ENCODE data around the gene COL4A3.
"Not testable (repeated sequence)": the region's sequence is repeated elsewhere in the genome, so short reads cannot be mapped to it uniquely, and the experiment has no call there.

The COL4A3 gene

DNA sequence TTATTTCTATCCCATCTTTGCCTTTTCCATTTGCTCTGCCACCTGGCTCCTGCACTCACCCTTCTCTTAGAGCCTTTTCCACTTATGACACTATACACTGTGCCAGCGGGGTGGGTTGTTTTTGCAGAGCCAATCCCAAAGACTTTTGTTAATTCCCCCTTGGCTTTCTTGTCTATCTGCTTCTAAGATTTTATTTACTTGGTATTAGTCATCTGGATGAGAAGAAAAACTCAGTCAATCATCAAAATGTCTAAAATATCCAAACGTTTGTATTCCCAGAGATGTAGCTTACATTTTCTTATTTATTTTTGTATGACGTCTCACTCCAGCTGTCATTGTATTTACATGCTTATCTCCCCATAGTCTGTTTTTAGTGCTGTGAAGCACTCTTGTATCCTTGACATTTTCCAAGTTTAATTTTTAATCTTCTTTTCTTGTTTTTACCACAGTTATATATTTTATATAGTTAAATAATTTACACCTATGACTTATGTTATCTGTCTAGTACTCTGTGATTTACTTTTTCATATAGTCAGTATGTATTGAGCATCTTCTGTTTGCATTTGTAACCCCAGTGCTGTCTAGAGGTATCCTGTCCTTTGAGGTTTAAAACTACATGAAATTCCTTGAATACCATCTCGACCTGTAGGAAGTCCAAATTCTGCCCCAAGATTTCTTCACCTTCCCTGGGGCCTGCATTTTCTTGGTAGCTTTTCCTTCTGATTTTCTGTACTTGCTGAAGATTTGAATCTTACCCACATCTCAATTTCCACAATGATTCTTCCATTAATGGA is 55.1 kb downstream of the COL4A3 start:
- DNase-seq = no peak

DNA sequence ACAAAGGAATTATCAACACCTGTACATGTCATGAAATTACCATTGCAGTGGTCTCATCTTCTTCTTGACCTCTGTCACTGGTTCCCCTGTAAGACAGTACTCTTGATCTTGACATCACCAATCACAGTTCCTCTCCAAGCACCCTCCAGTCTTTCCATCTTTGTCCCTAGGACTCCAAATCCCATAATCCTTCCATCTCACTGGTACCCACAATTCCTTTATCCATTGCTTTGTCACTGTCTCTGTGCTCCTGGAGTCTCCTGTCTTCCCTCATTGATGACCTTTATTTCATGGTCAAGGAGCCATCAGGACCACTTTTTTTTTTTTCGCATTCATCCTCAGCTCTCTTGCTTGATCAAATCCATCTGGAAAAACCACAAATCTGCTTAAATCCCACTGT is 56.7 kb downstream of the COL4A3 start:
- DNase-seq = no peak

DNA sequence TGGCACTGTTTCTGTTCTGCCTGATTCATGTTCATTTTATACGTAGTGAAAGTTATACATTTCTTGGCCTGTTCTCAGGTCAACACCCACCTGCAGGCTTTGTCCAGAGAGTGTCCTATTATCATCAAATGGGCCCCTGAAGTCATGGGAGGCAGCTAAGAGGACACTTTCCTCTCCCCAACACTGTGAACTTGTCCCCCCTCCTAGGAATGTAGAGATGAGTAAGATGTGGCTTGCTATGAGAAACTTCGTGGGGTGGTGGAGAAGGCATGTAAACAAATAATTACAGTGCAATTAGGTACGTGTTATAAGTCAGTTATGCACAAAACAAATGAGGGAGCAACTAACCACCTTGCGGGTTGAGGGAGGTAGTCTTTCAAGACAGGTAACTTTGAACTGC is 57.9 kb downstream of the COL4A3 start:
- DNase-seq = no peak

DNA sequence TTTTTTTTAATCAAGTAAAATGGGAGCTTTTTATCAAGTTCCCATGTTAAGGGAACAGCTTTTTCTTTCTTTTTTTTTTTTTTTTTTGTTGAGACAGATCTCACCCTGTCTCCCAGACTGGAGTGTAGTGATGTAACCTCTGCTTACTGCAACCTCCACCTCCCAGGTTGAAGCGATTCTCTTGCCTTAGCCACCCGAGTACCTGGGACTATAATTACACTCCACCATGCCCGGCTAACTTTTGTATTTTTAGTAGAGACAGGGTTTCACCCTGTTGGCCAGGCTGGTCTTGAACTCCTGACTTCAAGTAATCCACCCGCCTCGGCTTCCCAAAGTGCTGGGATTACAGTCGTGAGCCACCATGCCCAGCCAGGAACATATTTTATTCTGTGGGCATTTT is 61.2 kb downstream of the COL4A3 start:
- not testable (repeated sequence) for DNase-seq

DNA sequence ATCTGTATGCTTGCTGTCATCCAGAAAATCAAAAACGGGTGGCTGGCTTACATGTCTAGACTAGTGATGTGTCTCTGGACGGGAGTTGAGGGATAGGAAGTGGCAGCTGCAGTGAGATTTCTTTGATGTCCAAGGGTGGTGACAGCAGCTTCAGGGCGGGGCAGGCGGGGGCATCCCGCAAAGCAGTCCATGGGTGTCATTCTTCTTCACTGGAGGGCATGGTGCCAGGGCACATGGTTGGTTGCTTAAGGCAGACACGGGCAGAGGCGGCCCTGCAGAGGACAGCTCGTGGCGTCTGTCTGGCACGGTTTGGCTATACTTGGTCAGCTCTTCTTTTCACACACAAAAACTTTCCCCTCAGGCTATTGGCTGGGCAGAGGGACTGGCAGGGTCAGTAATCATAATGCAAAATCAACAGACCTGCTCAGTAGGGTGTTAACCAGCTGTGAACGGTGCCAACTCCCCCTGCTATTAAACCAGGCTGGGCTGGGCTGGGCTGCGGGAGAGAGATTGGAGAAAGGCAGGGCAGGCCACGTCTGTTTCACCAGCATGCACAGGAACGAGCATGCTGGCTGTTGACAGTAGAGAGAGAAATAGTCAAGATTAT is 63.7 kb downstream of the COL4A3 start:
- no peak for DNase-seq

DNA sequence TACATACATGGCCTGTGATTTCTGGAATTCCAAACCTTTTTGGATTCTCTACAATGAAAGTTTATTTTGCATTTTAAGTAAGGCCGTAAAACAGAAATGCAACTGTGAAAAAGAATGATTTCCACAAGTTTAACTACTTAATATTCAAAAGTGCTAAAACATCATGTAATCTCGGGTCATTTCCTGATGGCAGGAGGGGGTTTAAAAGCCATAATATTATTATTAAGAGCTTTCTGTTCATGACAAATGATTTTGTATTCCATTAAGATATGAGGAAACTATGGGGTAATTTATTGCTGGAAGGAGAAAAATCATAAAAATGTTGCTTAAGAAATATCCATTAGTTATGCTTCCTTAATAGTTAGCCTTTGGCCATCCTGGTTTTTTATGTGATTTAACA is 65.7 kb downstream of the COL4A3 start:
- DNase-seq = no peak

DNA sequence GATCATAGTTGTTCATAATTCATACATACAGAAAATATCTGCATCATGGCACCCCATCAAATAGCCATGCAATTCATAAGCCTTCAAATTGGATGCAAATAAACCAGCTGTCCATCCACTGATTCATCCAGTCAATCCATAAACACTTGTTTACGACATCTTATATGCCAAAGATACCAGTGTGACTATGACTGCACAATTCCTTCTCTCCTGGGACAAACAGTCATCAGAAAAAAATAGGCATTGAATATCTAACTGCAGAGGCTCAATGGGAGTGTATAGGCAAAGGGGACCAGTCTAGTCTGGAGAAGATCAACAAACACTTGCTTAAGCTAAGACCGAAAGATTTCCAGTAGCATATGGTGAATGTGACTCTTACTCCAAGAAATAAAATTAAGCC is 70.0 kb downstream of the COL4A3 start:
- DNase-seq = no peak

DNA sequence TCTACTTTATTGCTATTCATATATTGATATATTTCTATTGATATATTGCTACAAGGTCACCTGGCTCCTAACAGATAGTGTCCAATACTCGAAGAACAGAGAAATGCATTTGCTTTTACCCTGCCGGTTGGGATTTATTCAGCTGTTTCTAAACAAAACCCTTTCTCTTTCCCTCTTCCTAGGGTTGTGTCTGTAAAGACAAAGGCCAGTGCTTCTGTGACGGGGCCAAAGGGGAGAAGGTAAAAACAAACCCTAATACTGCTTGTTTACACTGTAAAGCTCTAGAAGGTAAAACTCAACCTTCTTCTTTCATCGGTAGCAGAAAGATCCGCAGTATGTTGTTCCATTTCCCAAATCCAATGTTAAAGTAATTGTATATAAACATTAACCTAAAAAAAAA is 73.4 kb downstream of the COL4A3 start:
- DNase-seq = no peak

DNA sequence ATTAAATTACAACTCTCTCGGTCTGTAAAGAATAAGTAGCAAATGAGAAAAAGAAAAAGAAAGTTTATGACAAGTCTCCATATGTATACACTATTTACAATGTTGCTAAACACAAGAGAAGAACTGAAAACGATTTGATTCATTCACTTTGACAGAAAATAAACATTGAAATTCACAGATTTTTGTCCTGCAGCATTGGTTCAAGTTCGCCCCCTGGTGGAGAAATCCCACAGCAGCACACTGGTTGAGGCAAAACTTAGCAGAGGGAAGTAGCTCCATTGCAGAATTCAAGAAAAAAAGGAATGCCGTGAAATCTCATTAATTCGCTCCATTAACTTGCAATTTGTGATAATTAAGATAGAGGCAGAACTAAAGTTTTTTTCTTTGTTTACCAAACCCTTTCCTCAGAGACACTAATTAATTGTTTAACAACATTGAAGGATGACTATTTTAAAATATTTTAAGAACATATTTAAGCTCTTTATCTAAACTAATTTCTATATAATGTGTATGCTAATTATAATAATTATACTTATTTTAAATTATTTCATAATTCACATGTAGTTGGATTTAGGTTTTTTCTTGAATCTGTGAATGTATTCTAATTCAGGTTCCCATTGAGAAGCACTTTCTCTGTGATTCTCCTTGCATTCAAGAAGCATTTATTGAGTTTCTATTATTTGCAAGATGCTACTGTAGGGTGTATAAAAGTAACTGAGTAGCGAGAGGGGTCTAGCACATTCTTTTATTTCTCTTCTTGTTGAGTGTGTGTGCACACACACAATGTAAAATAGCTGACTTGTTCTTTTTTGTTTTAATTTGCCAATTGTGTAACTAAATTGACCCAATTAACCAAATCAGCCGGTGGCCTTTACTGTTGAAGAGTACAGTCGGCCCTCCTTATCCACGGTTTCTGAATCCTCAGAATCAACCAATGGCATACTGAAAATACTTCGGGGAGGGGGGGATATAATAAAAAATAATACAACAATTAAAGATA is 74.1 kb downstream of the COL4A3 start:
- peak; percentile 27 for DNase-seq

DNA sequence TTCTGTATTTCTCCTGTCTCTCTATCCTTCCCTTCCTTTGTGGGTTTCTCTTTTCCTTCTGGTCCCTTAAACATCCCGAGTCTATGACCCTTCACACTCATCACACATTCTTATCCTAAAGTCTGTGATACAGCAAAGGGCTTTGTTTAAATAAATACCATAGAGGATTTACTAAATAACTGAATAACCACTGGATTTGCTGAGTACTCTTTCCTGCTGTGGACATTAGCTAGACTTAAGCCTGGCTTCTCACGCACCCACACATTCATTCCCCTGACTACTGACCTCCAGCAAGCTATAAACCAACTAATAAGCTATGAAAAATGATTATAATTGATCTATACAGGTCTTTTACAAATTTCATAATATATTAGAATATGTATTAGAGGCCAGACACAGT is 76.6 kb downstream of the COL4A3 start:
- no peak for DNase-seq

DNA sequence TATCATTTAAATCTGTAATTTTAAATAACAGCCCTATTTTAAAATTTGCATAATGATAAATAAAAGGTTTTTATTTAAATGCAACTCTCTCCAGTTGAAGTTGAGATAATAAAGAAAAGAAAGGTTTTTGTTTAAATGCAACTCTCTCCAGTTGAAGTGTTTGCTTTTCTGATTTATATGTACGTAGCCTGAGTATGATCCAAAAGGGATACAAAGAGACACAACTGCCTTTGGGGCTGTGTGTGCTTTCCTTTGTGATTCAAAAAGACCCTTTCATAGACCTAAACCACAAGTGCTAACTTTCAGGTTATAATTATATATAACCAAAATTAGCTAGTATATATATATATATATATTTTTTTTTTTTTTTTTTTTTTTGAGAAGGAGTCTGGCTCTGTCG is 84.5 kb downstream of the COL4A3 start:
- DNase-seq = no peak

DNA sequence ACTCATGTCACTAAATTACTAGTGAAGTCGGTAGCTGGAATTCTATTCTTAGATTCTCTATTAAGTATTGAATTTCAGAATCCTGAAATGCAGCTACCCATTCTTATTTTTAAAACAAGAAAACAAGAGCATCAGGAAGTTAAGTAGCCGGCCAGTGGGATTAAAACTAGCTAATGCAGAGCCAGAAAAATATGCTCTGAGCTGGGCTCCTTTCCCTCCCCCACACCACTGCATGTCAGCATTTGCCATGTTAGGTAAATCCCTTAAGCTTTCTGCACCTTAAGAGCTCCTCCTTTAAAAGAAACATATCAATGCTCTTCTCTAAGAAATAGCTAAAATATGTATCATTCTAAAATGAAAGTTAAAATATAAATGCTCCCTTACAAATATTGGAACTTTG is 88.4 kb downstream of the COL4A3 start:
- DNase-seq = no peak

DNA sequence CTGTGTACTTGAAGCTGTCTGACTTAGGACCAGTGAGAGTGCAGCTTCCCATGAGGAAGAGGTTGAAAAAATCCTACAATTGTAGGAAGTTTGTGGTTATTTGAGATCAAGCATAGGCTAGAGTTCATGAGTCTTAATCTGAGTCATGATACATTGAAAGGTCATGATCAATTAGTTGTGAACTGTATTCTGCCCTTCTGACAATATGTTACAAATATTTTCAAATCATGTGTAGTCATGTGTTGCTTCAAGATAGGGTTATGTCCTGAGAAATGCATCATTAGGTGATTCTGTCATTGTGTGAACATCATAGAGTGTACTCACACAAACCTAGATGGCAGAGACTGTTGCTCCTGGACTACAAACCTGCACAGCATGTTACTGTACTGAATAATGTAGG is 92.2 kb downstream of the COL4A3 start:
- DNase-seq = no peak

DNA sequence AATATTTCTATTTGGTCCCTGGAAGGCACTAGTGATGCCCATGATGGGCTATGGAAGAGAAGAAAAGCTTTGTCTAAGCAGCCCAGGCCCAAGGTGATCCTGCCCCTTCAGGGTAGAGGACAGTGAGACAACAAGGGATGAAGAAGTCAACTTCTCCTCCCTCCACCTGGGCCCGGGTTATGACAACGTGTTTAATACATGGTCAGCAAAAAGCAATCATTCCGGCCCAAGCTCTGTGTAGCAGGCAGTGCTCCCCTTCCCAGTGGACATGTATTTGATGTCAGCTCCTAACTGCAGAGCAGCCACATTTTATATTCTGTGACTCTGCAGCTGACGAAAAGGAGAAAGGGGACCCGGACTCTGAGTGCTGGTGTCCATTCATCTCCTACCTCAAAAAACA is 93.4 kb downstream of the COL4A3 start:
- DNase-seq = no peak

DNA sequence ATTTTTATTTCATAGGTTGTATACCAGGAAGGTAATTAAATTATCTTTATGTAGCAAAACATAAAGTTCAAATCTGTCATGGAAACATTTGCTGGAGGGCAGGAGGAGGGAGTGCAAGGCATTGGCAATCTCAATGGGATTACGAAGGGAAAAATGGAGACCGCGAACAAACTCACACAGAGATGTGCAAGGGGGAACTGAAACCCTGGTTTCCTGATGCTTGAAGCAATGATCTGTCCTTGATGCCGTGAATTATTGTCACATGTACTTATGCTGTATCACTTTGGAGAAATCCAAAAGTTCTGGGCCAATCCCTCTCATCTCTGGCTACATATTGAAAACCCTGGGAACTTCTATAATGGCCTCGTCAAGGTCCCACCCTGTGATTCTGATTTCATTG is 95.6 kb downstream of the COL4A3 start:
- no peak for DNase-seq

DNA sequence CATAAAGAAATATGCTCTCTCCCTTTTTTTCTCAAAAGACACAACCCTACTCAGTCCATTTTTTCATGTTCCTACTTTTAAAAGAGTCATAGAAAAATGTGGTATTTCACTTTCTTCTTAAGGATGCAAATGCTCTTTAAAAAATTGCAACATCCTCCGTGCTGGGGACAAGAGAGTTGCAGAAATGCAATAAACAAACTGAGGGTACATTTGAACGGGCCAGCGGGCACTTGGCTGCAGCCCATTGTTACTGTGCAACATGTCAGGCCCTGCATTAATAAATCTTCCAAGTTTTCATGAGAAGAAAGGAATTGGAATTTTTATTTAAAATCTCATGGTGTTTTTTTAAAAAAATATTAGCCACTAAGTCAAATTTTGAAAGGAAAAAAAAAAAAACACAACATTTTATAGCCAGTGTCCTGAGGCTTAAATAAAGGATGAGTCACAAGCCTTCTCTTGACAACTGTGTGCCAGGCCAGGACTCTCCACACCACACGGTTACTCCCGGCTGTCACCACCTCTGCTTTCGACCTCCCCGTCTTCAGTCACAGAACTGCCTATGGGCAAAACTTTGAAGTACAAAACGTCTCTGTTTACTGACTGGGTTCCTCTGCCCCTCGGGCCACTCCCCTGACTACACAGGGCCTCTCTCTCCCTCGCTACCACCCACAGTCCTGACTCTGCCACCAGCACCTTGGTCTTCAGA is 103.1 kb downstream of the COL4A3 start:
- DNase-seq = no peak

DNA sequence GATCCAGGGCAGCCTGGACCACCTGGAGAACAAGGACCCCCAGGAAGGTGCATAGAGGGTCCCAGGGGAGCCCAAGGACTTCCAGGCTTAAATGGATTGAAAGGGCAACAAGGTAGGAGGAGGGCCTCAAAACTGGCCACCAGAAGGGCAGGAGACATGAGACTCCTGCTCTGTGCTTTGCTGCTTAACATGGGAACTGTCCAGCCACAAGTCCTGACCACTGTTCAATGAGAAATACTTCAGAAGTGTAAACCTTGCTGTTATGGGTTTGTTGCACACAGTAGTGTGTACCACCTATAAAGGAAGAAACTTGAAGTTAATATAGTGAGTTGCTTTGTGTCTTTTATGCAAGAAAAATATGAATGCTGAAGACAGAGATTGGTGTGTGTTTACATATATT is 116.5 kb downstream of the COL4A3 start:
- no peak for DNase-seq

DNA sequence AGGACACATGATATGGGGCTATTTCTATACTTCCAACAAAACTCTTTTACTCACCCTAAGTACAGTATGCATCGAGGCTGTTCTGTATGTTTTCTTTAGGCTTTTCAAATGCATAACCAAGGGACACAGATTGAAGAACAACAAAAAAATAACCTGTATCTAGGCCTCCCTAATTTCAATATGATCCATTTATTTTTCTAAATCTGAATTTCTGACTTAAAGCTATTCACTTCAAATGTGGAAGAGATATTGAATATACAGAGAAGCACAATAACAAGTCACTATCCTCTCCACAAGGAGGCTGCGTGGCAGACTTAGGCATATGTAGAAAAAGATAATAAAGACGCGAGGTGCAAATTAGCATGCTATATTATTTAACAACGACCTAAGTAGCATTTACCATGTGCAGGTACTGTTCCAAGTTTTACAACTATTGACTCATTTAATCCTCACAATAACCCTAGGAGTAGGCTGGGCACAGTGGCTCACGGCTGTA is 121.4 kb downstream of the COL4A3 start:
- no peak for DNase-seq

DNA sequence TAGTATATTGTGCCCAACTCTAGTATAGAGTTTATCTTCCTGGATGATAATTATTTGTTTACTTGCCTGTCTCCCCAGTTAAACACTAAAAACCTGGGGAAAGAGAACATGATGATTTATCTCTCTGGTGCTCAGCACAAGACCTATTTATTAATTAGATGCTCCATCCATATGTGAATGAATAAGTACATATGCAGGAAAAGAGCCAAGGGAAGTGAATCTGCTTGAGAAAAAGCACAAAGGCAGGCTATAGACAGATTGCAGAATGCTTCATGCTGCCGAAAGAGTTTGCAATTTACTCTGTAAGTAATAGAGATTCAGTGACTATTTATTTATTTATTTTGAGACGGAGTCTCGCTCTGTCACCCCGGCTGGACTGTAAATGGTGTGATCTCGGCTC is 123.3 kb downstream of the COL4A3 start:
- DNase-seq = no peak

DNA sequence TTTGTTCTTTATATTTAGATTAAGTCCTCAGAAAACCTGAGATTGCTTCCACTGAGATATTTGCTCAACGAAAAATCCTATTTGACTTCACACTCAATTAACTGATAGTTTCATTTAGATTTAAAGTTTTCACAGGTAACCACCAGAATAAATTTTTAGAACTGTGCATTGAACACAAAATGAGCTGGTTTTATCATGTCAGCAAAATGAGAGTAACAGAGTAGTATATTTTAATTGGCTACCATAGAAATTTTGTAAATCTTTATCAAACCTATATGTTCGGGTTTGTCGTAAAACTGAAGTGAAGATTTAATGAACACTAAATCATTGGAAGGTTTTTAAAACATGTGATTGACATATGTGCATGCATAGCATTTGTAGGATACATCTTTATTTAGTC is 127.9 kb downstream of the COL4A3 start:
- no peak for DNase-seq

DNA sequence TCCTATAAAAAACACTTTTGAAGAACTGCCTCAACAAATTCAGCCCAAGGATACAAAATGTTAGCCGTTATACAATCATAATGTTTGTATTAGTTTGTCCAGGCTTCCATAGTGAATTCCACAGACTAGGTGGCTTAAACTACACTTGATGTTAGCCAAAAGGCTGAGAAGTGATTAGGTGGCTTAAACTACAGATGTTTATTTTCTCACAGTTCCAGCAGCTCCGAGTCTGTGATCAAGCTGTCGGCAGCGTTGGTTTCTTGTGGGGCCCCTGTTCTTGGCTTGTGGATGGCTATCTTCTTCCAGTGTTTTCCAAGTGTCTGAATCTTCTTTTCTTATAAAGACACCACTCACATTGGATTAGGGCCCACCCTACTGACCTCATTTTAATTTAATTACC is 129.1 kb downstream of the COL4A3 start:
- no peak for DNase-seq

DNA sequence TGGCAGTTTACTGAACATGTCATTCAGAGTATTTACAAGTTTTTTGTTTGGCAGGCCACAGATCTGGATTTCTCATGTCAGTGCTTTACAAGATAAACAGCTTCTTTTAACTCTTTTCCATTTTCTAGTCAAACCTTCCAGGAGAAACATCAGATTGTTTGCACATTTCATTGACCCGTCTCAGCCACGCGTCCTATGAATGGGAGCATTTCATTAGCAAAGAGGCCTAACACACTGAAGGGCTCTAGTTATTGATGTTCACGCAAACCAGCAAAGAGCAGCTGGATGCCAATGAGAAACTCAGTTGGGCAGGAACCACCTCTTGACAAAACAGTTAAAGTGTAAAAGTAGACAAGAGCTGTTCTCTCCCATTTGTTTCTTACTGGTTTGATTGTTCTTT is 131.4 kb downstream of the COL4A3 start:
- DNase-seq = no peak

Data from NCI-H2227 treated with DMSO at 0.1 percent for 48 hours (cell line).